SKM-1 treated with dmso at 0.1 percent for 144 hours (cell line): ENCODE measurements around the gene DKK3.

Experiments
- DNase-seq: peaks from one replicate; lab custom pipeline; 2025; ENCODE audit not compliant: unreplicated experiment; lab: John Stamatoyannopoulos, UW

The DKK3 gene

GRCh38 chr11:11983427-11983826, 25.0 kb downstream of the DKK3 start:
- no peak for DNase-seq

DNA sequence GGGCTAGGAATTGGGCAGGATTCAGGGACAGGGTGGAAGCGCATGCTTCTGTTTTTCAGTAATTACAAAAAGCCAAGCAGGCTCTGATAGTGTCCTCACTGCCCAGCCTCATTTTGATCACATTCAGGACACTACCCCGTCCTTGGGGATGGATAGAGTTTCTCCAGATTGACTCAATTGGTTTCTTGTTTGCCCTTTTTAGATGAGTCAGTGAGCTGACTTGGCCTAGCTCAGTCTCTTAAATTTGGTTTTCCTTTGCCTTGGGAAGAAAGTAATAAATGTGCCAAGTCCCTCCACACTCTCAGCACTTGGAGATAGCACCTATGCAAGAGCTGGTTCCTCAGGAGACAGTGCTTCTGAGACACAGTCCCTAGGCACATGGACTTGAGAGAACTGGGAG, 25.5 kb downstream of the DKK3 start:
- DNase-seq: no peak

GRCh38 chr11:11982461-11982860, 26.0 kb downstream of the DKK3 start:
- DNase-seq: no peak

- no peak for DNase-seq
These were observed 26.6 kb downstream of the DKK3 start for GRCh38 chr11:11981840-11982239.

- DNase-seq: no peak
These were observed 27.1 kb downstream of the DKK3 start for GRCh38 chr11:11981364-11981763.

GRCh38 chr11:11980841-11981308, 27.6 kb downstream of the DKK3 start:
- no peak for DNase-seq

DNA sequence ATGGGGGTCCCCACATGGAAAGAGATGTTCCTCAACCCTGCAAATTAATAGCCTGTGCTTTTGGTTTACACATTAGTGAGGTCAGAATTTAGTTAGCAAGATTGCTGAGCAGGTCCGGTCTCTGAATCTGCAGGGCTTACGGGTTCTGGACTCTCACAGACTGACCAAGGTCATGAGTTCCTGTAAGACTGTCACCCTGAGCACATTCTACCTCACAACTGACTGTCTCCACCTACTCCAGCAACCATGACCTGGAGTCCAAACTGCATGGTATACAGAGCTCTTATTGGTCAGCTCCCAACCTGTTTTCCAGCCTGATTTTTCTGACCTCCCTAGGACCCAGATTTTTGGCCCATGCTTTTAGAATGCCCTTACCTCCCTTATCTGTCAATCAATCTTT, 28.2 kb downstream of the DKK3 start:
- DNase-seq: no peak

- no peak for DNase-seq
These were observed 28.8 kb downstream of the DKK3 start for GRCh38 chr11:11979488-11980117.

DNA sequence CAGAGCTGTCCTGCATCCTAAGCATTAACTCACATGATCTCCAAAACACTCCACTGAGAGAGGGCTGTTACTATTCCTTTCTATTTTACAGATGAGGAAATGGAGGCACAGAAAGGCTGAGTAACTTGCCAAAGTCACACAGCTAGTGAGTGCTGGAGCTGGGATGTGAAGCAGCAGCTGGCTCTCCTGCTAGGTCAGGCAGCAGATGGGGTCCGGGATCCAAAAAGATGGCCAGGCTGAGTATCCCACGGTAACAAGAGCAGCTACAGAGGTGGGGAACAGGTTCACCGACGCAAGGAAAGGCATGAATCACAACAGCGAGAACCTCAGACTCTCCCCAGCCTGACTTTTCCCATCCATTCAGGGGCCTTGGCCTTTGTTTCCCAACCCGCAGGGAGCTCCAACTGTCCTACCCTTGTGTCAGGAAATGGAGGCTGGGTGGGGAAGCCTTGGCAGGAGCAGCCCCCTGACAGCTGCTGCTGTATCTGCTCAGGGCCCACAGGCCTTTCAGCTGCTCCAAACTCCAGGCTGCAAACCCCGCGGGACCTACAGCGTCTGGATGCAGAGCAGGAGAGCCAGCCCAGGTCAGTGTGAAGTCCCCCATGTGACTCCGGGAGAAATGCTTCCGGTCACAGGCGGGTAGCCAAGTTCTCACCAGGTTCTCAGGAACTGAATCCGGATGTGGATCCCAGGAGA, 29.5 kb downstream of the DKK3 start:
- no peak for DNase-seq

DNA sequence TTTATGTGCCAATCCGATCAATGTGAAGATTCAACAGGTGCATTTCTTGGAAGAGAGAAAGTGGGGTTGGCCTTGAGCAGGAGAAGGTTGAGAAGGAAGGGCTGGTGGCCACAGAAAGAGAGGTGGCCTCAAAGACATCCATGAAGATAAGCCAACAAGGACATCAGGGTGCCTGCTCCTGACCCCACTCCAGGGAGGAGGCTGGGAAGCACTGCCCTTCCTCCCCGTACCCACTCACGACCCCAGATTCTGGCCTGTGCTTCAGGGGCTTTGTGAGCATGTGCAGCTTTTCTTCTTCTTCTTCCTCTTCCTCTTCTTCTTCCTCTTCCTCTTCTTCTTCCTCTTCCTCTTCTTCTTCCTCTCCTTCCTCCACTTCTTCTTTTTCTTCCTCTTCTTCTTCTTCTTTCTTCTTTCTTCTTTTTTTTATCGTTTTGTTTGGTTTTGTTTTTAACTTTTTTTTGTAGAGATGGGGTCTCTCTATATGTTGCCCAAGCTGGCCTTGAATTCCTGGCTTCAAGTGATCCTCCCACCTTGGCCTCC, 30.3 kb downstream of the DKK3 start:
- DNase-seq: no peak

DNA sequence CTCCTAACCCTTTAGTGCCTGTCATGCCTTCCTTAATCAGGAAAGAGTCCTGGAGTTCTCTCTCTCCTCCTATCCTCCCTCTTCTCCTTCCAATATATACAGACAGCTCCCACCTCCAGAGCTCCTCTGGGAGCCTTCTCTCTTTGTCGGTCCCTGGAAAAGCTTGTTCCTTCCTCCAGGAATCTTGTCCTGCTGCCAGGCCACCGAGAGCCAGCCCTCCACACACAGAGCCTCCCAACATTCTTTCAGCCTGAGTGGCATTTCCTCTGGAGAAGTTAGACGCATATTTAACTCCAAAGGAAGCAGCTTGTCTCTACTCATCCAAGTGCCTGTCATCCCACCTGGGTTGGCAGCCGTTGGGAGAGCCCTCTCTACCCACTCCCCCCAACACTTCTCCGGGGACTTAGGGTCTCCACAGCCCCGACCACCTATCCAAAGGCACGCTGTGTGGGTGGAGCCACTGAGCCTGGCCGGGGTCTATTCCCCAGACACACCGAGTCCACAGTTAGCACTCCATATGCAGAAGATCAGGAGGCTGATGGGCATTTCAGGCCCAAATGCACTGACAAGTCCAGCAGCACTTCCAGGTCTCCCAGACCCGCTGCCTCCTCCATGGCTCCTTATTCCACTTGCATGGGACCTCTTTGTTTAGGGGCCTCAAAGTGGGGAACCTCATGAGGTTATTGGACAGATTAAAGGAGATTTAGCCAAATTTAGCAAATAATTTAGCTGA, 31.1 kb downstream of the DKK3 start:
- no peak for DNase-seq

DNA sequence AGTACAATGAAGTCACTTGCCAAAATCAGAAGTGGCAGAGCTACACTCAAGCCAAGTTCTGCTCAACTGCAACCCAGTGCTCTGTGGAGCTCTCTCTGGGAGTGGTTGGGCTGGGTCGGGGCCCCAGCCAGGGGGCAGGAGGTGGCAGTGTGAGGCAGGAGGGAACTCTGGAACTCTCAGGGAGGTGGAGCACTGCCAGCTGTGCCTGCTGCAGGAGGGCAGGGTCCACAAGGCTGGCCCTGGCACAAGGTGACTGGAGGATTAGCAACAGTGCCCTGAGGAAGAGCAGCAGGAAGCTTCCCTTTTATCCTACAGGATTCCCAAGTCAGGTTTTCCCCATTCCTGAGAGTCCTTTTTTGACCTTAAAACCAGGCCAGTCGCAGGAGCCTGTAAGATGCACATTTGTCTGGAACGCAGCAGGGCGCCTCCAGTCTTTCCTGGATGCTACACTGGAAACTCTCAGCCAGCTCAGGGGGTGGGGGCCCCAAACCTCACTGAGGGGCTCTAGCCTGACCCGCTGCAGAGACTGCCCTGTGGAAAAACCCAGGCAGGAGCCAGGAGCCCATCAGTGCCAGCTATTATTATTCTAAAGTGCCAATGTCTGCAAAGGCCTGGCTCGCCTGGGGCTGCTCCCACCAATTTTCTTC, 31.8 kb downstream of the DKK3 start:
- no peak for DNase-seq

DNA sequence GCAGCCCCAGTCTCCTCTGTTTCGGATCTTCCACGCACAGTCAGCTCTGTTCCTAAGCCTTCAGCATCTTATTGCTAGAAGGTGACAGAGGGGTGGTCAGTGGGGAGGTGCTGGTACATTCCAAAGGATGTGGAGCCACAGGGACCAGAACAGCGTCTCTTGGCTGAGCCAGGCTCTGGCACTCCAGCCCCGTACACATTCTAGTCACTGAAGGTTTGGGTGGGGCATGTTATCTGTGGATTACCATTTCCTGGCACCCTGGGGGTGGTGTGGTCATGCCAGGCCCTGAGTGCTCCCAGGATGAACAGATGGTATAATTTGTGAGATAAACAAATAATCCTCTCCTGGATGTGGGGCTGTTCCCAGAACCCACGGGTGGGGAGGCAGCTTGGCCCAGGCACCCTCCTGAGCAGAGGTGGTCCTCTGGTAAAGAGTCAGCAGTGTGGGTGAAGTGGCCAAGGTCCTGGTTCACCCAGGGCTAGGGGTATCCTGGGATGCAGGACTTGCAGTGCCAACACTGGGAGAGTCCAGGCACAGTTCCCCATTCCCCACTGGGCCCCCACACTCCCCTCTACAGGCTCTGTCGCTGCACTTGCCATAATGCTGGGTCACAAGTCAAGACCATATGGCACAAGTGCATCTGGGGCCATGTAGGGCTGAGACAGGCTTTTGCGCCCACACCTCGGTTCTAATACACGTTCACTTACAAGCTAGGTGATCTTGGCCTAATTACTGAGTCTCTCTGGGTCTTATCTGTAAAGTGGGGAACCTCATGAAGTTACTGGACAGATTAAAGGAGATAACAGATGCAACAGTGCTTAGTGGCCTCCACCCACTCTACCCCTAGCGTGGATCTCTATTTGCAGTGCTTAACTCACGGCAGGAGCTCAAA, 33.0 kb downstream of the DKK3 start:
- no peak for DNase-seq

GRCh38 chr11:11973866-11974265, 34.6 kb downstream of the DKK3 start:
- no peak for DNase-seq

DNA sequence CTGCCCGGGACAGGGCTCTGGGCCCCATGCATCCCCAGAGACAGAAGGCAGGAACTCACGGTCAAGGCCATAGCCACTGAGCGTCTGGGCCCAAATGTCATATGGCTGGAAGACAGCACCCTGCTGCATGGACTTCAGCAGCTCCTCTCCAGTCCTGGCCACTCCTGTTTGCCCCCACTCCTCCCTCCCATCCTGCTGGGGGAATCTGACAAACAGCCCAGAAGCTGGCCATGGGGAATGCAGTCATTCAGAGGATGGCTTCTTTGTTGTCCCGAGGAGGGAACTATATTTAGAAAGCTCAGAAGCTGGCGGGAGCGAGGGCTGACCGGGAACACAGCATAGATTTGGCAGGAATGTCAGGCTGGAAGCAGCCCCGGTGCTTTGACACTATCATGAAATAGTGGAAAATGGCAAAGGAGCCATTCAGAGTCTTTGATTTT, 35.0 kb downstream of the DKK3 start:
- no peak for DNase-seq

- DNase-seq: no peak
These were observed 35.6 kb downstream of the DKK3 start for GRCh38 chr11:11972730-11973341.

DNA sequence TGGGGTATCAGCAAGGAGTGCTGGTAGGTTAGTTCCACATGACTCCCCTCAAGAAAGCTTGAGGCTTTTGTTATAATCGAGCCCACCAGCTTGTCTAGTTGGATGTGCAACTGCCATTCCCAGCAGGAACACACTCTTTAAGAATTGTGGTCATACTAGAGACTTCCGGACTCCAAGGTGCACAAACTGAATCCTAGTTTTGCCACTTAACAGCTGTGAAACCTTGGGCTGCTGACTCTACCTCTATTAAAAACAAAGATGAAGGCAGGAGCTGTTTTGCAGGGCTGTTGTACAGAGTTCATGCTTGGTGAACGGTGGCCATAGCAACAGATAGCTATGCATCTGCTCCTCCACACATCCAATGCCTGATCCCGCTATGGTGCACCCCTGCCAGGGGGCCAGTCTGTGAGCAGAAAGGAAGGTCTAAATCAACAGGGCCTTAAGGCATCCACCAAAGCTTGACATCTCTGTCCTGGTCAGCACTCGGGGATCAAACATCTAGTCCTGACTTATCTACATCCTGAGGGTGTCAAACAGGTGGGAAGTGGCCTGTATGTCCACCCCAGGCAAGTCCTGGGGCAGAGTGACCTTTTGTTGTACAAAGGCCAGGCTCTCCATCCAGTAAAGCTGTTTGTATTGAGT, 36.4 kb downstream of the DKK3 start:
- no peak for DNase-seq

DNA sequence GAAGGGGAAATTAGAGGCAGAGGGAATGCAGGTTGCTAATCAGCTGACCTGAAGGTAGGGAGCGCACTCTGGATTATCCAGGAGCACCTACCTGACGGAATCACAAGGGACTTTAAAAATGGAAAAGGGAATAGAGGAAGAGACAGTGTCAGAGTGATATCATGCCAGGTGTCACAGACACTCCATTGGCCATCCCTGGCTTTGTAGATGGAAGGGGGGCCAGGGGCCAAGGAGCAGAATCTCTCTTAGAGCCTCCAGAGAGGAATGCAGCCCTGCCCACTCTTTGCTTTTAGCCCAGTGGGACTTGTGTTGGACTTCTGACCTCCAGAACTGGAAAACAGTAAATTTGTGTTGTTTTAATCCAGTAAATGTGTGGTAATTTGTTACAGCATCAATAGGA, 37.9 kb downstream of the DKK3 start:
- no peak for DNase-seq
